ENCODE measurements around the gene NAA10.

NAA10 gene

DNA sequence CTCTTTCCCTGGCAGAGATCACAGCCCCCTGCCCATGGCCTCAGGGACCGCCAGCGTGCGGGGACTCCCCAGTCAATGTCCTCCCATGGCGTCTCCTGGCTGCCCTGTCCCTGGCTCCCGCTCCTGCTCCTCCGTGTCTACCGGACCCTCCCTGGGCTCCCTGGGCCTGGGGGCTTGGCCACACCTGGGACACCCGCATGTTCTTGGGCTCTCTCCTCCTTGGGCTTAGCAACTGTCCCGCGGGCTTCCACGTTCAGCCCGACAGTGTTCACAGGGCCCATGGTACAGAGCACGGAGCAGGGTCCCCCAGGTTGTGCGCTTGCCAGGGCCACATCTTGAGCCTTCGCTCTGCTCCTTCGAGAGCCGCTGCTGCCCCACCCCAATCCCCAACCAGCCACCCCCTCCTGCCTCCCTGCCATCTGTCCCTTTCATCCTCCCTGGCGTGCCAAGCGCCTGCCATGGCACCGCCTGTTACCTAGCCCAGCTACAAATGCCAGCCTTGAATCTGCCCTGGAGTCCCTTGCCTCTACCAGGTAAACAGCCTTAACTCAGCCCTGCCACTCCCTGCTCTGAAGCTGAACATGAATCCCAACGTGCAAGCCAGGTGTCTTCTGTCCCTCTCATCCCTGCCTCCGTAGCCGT, 26.5 kb downstream of the NAA10 start:
- Histone ChIP-seq H3K4me1 (ENCODE audit: control insufficient read depth, insufficient read depth, low read length) (no peaks in the 10 kb centered on the region), H3K9ac (ENCODE audit: low read length) (no peak overlapping the region), H3K27me3 (ENCODE audit: control insufficient read depth, insufficient read depth, low read length) (no peaks in the 10 kb centered on the region), H3K36me3 (ENCODE audit: control insufficient read depth, insufficient read depth, low read length) (no peaks in the 10 kb centered on the region), H3K9me3 (ENCODE audit: control insufficient read depth, low read length) (no peaks in the 10 kb centered on the region), H3K4me3 (ENCODE audit: low read length) (no peak overlapping the region)

GRCh38 chrX:153907456-153907855, 27.4 kb downstream of the NAA10 start:
- Histone ChIP-seq H3K4me1 (ENCODE audit: control insufficient read depth, insufficient read depth, low read length) (no peaks in the 10 kb centered on the region), H3K27me3 (ENCODE audit: control insufficient read depth, insufficient read depth, low read length) (no peaks in the 10 kb centered on the region), H3K36me3 (ENCODE audit: control insufficient read depth, insufficient read depth, low read length) (no peaks in the 10 kb centered on the region), H3K4me3 (ENCODE audit: low read length) (no peak overlapping the region), H3K9ac (ENCODE audit: low read length) (no peak overlapping the region), H3K9me3 (ENCODE audit: control insufficient read depth, low read length) (no peaks in the 10 kb centered on the region)

- Histone ChIP-seq H3K36me3 (ENCODE audit: control insufficient read depth, insufficient read depth, low read length) (no peaks in the 10 kb centered on the region), H3K9me3 (ENCODE audit: control insufficient read depth, low read length) (no peaks in the 10 kb centered on the region), H3K9ac (ENCODE audit: low read length) (no peak overlapping the region), H3K27me3 (ENCODE audit: control insufficient read depth, insufficient read depth, low read length) (no peaks in the 10 kb centered on the region), H3K4me1 (ENCODE audit: control insufficient read depth, insufficient read depth, low read length) (no peaks in the 10 kb centered on the region), H3K4me3 (ENCODE audit: low read length) (no peak overlapping the region)
Observed at GRCh38 chrX:153906126-153906917, 28.5 kb downstream of the NAA10 start.

GRCh38 chrX:153905481-153906095, 29.2 kb downstream of the NAA10 start:
- Histone ChIP-seq H3K4me3 (ENCODE audit: low read length) (no peak overlapping the region), H3K36me3 (ENCODE audit: control insufficient read depth, insufficient read depth, low read length) (no peaks in the 10 kb centered on the region), H3K27me3 (ENCODE audit: control insufficient read depth, insufficient read depth, low read length) (no peaks in the 10 kb centered on the region), H3K9me3 (ENCODE audit: control insufficient read depth, low read length) (no peaks in the 10 kb centered on the region), H3K9ac (ENCODE audit: low read length) (no peak overlapping the region), H3K4me1 (ENCODE audit: control insufficient read depth, insufficient read depth, low read length) (no peaks in the 10 kb centered on the region)

GRCh38 chrX:153903991-153904957, 30.6 kb downstream of the NAA10 start, which contains the start of gene AVPR2:
AVPR2 (plus strand) TSS chrX:153904673; CDS start chrX:153905146, 473 bp downstream.
- Histone ChIP-seq H3K4me3 (ENCODE audit: low read length) (no peak within 1 kb of the TSS), H3K36me3 (ENCODE audit: control insufficient read depth, insufficient read depth, low read length) (no peaks in the 10 kb centered on the region), H3K27me3 (ENCODE audit: control insufficient read depth, insufficient read depth, low read length) (no peaks in the 10 kb centered on the region), H3K9ac (ENCODE audit: low read length) (no peak within 1 kb of the TSS), H3K4me1 (ENCODE audit: control insufficient read depth, insufficient read depth, low read length) (no peaks in the 10 kb centered on the region), H3K9me3 (ENCODE audit: control insufficient read depth, low read length) (no peaks in the 10 kb centered on the region)

GRCh38 chrX:153903238-153903980, 31.4 kb downstream of the NAA10 start:
- Histone ChIP-seq H3K4me1 (ENCODE audit: control insufficient read depth, insufficient read depth, low read length) (no peaks in the 10 kb centered on the region), H3K9me3 (ENCODE audit: control insufficient read depth, low read length) (no peaks in the 10 kb centered on the region), H3K4me3 (ENCODE audit: low read length) (no peak overlapping the region), H3K27me3 (ENCODE audit: control insufficient read depth, insufficient read depth, low read length) (no peaks in the 10 kb centered on the region), H3K9ac (ENCODE audit: low read length) (no peak overlapping the region), H3K36me3 (ENCODE audit: control insufficient read depth, insufficient read depth, low read length) (no peaks in the 10 kb centered on the region)

GRCh38 chrX:153902385-153902784, 32.5 kb downstream of the NAA10 start:
- no peaks in the 10 kb centered on the region for H3K36me3 ChIP-seq (ENCODE audit: control insufficient read depth, insufficient read depth, low read length)
- no peak overlapping the region for H3K9ac ChIP-seq (ENCODE audit: low read length)
- no peak overlapping the region for H3K4me3 ChIP-seq (ENCODE audit: low read length)
- no peaks in the 10 kb centered on the region for H3K4me1 ChIP-seq (ENCODE audit: control insufficient read depth, insufficient read depth, low read length)
- H3K9me3 ChIP-seq (ENCODE audit: control insufficient read depth, low read length): no peaks in the 10 kb centered on the region
- H3K27me3 ChIP-seq (ENCODE audit: control insufficient read depth, insufficient read depth, low read length): no peaks in the 10 kb centered on the region

DNA sequence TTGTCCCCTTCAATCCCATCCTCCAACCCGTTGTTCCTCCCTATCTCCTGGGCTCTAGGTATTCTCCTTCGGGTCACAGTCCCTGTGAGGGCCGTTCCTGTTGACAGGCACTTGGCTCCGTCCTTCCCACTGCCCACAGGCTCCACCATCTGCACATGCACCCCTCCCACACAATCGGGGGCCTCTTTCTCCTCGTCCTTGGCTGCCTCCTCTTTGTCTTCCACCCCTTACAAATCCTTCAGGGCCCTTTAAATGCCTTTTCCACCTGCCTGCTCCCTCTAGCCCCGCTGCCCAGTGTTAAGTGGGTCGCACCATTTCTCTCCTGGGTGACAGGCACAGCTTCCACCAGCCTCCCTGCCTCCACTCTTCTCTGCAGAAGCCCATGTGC, 33.1 kb downstream of the NAA10 start:
- H3K9ac ChIP-seq (ENCODE audit: low read length): no peak overlapping the region
- H3K4me3 ChIP-seq (ENCODE audit: low read length): no peak overlapping the region
- H3K36me3 ChIP-seq (ENCODE audit: control insufficient read depth, insufficient read depth, low read length): no peaks in the 10 kb centered on the region
- H3K27me3 ChIP-seq (ENCODE audit: control insufficient read depth, insufficient read depth, low read length): no peaks in the 10 kb centered on the region
- no peaks in the 10 kb centered on the region for H3K9me3 ChIP-seq (ENCODE audit: control insufficient read depth, low read length)
- H3K4me1 ChIP-seq (ENCODE audit: control insufficient read depth, insufficient read depth, low read length): no peaks in the 10 kb centered on the region

DNA sequence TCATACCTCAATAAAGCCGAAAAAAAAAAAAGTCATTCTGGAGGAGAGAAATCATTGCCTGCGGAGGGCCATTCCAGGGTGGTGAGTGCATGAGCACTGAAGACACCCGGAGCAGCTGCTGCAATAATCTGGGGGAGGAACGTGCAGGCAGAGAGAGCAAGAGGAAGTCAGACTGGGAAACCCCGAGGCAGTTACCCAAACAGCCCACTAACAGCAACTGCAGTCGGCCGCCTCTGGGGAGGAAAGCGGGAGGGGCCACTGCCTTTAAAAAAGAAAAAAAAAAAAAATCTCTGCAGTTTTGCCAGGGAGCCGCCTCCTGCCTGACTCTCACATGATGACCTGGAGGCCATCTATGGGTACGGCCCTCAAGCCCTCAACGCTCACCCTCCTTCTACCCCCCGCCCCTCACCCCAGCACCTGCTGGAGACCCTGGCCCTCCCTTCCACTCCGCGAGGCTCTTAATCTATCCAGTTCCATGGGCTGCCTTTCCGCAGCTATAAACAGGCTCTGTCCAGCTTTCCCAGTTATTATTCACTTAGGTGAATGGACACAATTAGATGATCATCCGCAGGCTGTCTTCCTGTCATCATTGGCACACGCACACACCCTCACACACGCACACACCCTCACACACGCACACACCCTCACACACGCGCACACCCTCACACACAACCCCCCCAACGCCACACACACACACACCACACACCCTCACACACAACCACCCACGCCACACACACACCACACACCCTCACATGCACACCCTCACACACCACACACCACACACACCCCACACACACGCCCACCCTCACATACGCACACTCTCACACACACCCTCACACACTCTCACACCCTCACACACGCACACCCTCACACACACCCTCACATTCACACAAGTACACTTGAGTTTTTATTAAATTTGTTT, 33.7 kb downstream of the NAA10 start:
- Histone ChIP-seq H3K36me3 (ENCODE audit: control insufficient read depth, insufficient read depth, low read length) (no peaks in the 10 kb centered on the region), H3K9ac (ENCODE audit: low read length) (no peak overlapping the region), H3K9me3 (ENCODE audit: control insufficient read depth, low read length) (no peaks in the 10 kb centered on the region), H3K4me1 (ENCODE audit: control insufficient read depth, insufficient read depth, low read length) (no peaks in the 10 kb centered on the region), H3K4me3 (ENCODE audit: low read length) (no peak overlapping the region), H3K27me3 (ENCODE audit: control insufficient read depth, insufficient read depth, low read length) (no peaks in the 10 kb centered on the region)

- Histone ChIP-seq H3K9me3 (ENCODE audit: control insufficient read depth, low read length) (no peaks in the 10 kb centered on the region), H3K4me1 (ENCODE audit: control insufficient read depth, insufficient read depth, low read length) (no peaks in the 10 kb centered on the region), H3K9ac (ENCODE audit: low read length) (no peak overlapping the region), H3K4me3 (ENCODE audit: low read length) (no peak overlapping the region), H3K36me3 (ENCODE audit: control insufficient read depth, insufficient read depth, low read length) (no peaks in the 10 kb centered on the region), H3K27me3 (ENCODE audit: control insufficient read depth, insufficient read depth, low read length) (no peaks in the 10 kb centered on the region)
Observed at GRCh38 chrX:153897899-153898298, 36.9 kb downstream of the NAA10 start.
